ENCODE data around the gene NR1I3.
"Not testable (repeated sequence)": the region's sequence is repeated elsewhere in the genome, so short reads cannot be mapped to it uniquely, and the experiment has no call there.

NR1I3 gene

DNA sequence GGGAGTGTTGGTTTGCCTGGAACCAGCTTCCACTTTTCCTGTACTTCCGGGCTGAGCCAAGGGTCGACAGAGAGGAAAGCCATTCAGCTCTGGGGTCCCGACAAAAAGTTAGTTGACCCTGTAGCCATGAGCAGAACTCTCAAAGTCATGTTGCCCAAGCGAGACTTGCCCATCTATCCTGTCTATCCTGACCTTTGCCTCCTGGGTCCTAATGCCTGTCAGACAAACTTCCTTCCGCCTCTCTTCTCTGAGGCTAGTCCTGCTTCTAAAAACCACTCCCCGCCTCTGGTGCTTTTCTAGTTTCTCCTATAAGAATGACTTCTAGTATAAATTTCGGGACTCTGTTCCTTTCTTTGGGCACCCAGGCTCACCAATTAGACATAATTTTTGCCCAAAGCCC lies 12.8 kb upstream of the NR1I3 start:
- DNase-seq (ENCODE audit: low read depth in 2 of 2), result no peak

DNA sequence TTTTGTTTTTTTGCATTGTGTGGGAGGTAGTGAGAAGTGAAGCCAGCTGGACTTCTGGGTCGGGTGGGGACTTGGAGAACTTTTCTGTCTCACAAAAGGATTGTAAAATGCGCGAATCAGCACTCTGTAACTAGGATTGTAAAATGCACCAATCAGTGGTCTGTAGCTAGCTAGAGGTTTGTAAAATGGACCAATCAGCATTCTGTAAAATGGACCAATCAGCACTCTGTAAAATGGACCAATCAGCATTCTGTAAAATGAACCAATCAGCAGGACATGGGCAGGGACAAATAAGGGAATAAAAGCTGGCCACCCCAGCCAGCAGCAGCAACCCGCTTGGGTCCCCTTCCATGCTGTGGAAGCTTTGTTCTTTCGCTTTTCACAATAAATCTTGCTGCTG lies 12.1 kb upstream of the NR1I3 start:
- DNase-seq (ENCODE audit: low read depth in 2 of 2), result not testable (repeated sequence)

DNA sequence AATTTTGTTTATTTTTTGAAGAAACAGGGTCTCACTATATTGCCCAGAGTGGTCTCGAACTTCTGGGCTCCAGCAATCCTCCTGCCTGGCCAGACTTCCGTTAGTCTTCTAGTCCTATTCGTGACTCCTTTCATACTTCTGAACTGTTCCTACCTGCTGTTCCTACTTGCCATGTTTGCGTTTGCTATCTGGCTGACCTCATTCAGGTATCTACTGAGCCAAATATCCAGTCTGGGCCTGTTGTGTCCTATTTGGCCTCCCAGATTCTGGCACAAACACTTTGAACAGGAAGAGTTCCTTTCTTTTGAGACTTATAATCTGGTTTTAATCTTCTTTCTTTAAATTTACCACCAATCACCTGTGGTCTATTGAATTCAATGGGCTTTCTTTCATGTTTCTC lies 6.9 kb upstream of the NR1I3 start:
- no peak for DNase-seq (ENCODE audit: low read depth in 2 of 2)

DNA sequence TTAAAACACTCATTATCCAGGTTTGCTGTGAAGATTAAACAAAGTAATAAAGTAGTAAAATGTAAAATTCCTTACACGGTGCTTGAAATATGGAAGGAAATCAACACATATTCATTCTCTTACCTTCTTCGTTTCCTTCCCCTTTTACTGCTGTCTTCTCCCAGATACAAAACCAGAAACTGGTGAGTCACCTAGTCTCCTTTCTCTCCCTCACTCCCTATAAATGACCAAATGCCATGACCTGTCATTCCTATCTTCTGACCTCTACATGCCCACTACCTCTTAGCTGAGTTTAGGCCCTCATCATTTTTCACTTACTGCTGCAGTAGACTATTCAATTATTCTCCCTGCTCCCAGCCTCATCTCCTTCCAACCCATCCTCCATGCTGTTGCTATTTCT lies 4.3 kb upstream of the NR1I3 start:
- DNase-seq (ENCODE audit: low read depth in 2 of 2), result no peak

DNA sequence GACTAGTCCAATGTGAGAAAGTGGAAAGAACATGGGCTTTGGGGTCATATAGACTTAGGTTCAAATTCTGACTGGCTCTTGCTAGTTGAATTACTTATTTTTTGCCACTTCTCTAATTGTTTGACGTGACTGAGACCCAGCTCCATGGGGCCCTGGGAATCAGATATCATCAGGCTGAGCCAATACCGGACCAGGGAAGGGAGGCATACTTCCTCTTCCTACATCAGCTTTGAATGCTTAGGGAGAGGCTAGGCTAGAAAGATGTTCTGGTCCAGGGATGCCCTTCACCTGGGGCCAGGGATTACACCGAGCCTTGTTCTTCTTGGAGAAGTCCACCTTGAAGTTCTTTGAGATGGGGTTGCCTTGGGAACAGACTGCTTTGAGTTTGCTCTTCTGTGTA lies 3.7 kb upstream of the NR1I3 start:
- no peak for DNase-seq (ENCODE audit: low read depth in 2 of 2)

DNA sequence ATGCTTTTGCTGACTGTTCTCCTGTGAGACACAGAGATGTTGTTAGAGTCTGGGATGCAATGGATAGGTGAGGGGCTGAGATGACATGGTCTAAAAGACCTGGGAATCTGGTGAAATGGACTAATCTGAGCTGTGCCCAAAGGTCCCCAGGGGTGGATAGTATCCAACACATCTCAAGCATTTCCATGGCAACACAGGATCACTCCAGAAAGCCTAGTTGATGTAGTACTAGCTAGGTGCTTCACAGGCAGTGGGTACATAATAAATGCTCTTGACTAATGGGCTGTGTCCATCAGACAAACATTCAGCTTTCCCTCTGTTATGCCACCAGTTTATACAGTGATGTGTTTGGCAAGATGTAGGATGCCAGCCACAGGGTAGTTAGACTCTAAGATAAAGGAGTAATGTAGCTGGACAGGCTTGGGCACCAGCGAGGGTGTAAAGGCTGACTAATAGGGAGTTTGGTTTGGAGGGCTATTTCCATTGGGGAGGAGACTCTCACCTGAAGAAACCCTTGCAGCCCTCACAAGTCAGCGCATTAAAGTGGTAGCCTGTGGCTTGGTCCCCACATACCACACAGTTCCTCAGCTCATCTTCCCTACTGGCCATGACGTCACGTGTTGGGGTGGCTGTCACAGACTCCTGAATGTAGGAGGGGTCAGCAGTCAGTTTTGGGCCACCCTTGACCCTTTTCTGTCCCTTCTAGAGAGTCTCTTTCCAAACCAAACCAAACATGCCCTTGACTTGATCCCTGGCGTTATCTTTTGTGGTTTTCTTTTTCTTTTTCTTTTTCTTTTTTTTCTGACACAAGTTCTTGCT lies 1.8 kb downstream of the NR1I3 start:
- no peak for DNase-seq (ENCODE audit: low read depth in 2 of 2)

DNA sequence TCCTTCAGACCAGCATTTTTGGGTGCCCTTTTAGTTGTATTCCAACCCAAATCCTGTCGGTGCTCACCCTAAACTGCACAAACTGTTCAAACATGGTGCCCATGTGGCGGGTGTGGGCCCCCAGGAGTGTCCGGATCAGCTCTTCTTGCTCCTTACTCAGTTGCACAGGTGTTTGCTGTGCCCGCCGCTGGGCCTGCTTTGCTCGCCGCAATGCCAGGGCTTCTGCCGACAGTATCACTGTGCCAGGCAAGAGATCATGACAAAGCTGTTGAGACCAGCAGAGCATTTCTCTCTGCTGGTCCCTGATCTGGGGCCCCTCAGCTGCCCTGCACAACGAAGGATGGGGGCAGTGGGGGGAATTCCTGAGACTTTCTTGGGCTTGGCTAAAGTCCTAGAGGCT lies 4.9 kb downstream of the NR1I3 start:
- no peak for DNase-seq (ENCODE audit: low read depth in 2 of 2)

DNA sequence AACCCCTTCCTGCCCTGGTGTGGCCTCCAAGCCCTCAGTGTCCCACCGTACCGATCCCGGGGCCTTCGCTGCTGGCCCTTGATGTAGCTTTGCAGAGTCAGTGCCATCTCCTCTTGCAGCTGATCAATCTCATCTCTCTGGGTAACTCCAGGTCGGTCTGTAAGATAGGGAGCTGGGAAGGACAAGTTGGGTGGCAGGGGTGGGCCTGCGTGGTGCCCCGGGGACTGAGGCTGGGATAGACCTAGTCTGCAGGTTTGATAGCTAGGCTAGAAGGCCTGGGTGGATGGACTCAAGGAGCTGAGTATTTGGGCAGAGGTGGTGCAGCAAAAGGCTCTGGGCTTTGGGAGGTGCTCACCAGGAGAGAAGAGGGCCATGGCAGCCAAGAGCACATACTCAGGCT lies 7.2 kb downstream of the NR1I3 start:
- no peak for DNase-seq (ENCODE audit: low read depth in 2 of 2)

DNA sequence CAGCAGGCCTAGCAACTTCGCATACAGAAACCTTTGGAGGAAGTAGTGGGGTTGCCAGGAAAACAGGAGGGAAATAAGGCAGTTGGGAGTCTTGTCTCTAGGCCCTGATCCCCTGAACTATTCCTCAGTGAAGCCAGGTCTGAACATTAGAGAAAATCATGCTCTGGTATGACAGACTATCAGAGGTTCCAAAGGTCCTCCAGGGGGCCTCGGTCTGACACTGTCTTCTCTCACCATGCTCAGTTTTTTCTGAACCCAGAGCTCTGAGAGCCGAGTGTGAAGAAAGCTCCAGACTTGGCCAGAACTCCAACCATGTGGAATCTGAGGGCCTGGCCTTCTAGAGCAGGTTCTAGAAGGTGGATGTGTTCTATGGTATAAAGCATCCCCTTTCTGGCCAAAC lies 8.1 kb downstream of the NR1I3 start:
- no peak for DNase-seq (ENCODE audit: low read depth in 2 of 2)

DNA sequence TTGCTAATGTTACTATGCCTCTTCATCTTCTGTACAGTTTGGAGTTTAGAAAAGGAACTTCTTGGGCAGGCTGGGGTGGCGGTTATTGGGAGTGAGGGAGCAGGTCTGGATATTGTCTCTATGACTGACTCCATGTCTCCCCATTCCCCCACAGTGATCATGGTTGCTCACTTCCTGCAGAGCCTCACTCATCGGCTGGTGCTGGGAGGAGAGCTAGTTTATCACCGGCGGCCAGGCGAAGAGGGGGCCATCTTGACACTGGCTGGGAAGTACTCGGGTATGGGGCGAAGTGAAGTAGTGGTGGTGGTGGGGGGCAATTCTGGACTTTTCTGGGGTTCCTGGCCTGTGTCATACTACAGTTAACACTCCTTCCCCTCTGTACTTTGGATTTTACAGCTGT lies 10.0 kb downstream of the NR1I3 start:
- no peak for DNase-seq (ENCODE audit: low read depth in 2 of 2)

DNA sequence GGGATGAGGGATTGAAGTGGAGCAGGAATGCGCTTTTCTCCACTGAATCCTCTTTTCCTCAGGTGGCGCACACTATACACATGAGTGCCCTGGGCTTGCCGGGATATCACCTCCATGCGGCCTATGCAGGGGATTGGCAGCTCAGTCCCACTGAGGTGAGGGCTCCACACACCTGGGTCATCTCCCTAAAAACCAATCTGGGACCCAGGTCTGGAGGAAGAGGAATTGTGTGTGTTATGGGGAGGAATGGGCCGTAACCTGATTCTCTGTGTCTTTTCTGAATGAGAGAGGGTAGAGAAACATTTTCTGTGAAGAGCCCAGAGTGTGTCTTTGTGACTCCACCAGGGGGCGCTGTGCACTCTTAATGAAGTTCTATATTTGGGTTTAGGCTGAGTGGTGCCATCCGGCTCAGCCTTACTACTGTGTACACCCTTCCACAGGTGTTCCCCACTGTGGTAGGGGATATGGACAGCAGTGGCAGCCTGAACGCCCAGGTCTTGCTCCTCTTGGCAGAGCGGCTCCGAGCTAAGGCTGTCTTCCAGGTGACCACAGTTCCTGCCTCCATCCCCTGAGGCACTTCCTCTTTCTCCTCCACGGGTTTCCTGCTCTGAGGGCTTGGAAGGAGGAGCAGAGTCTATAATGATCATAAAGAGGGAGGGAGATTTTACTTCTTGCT lies 10.7 kb downstream of the NR1I3 start:
- peak; percentile 79 to 89 for DNase-seq (ENCODE audit: low read depth in 2 of 2)

DNA sequence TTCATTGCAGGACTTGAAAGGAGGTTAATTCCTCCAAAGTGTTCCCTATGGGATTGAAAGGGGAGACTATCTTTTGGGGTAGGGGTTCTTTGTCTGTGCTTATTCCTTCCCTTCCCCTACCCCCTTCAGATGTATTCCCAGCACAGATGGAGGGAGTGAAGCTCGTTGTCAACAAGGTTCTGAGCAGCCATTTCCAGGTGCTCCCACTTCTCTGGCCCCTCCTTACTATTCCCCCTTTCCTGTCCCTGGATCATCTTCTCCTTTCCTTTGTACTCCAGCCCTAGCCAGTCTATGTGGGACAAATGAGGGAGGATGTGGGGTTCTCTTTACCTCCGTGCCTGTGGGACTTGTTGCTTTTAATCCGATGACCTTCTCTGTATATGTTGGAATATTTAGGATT lies 11.2 kb downstream of the NR1I3 start:
- DNase-seq (ENCODE audit: low read depth in 2 of 2), result no peak

DNA sequence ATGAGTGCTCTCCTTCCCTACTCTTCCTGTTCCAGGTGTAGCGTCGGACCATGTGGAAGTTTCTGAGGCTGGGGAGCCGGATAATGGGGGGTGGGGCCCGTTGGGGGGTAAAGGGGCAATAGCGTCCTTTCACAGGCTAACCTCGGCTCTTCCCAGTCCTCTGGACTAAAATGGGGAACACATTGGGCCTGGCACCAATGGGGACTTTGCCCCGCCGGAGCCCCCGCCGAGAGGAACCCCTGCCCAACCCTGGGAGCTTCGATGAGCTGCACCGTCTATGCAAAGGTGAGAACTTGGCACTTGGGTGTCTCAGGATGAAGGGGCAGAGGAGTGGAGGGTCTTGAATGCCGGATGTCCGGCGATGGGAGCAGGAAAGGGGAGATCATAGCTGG lies 11.7 kb downstream of the NR1I3 start:
- DNase-seq (ENCODE audit: low read depth in 2 of 2), result no peak

DNA sequence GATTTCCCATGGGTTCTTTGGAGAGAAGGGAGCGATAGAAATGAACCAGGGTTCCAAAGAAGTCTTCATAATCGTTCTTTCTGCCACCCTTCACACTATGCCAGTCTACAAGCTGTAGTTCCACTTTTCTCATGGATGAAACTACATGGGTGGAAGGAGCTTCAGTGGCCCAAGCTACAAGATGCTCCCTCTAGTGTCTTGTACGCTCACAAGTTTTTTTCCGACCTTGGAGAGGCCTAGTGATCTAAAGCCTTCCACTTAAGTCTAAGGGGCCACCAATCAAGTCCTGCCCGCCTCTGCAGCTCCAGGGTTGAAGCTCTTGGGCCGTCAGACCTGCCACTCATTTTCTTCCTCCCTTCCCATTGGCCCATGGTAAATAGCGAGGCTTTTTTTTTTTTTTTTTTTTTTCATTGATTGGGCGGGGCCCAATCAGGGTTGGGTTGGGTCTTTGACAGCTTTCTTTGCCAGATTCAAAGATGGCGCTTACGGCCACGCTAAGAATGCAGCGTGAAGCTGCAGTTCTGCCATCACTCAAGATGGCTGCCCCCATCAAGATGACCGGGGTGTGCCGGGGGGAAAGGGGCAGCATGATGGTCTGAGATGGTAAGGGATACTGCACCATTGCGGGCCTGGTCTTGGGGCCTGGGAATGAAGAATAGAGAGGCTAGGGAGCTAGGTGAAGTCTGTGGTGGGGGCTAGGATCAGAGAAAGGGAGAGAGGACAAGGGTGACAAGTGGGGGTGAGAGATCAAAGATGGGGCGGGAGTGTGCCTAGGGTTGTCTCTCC lies 12.3 kb downstream of the NR1I3 start, which contains the start of gene TOMM40L:
Gene TOMM40L, plus strand, starts transcription at position 527 of the 786 bp plus-strand sequence. CDS start 430 bp downstream, outside the sequence.
- DNase-seq (ENCODE audit: low read depth in 2 of 2), result peak; percentile 63 to 80

DNA sequence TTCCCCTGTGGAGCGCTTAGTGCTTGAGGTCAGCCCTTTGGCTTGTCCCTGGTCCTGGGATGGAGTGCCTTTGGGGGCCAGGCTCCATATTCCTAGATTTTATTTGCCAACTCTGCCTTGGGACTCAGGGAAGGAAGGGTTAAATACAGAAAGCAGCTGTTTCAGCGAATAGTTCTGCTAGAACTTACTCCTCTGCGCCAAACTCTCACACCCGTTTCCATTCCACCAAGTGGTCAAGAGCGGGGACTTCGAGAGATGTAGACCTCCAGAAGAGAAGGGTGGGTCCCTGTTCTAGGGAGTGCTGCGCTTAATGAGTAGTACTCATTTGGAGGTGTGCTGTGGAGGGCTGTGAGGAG lies 12.8 kb downstream of the NR1I3 start:
- no peak for DNase-seq (ENCODE audit: low read depth in 2 of 2)

DNA sequence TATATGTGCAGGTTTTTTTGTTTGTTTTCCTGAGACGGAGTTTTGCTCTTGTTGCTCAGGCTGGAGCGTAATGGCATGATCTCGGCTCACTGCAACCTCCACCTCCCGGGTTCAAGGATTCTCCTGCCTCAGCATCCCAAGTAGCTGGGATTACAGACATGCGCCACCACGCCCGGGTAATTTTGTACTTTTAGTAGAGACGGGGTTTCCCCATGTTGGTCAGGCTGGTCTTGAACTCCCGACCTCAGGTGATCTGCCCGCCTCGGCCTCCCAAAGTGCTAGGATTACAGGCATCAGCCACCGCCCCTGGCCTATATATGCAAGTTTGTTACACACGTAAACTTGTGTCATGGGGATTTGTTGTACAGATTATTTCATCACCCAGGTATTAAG lies 13.3 kb downstream of the NR1I3 start:
- DNase-seq (ENCODE audit: low read depth in 2 of 2), result not testable (repeated sequence)

DNA sequence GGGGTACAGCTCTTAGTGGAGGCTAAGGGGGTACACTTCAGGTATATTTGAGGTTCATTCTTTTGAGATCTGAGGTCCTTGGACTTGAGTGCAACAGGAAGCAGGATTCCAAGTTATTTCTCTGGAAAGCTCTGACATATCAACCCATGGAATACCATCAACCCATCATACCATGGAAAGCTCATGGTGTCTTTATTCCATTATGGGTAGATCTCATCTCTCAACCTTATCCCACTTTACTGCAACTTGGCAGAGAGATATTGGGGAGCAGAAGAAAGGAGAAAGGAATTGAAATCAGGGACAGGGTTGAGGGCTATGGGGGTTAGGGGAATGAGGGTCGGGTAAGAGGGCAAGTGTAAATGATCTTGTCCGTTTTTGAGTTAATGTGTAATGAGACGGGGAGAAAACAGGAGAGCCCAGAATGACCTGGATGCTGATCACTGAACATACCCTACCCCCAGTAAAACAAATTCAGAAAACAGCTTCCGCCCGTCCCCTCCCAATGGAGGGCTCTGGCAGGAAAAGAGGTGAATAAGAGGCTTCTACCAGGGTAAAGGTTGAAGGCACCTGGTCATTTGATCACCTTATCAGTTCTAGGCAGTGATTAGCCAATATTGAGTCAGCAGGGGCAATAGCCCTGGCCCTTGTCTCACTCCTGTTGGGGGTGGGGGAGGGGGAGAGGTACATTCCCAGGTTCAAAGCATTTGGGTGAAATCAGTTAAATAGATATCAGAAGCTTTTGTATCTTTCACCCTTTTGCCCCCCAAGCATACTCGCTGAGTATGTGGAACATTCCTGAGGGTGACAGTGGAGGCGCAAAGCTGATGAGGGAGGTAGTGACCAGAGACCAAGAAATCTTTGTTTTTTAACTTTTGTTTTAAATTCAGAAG lies 14.0 kb downstream of the NR1I3 start:
- no peak for DNase-seq (ENCODE audit: low read depth in 2 of 2)

DNA sequence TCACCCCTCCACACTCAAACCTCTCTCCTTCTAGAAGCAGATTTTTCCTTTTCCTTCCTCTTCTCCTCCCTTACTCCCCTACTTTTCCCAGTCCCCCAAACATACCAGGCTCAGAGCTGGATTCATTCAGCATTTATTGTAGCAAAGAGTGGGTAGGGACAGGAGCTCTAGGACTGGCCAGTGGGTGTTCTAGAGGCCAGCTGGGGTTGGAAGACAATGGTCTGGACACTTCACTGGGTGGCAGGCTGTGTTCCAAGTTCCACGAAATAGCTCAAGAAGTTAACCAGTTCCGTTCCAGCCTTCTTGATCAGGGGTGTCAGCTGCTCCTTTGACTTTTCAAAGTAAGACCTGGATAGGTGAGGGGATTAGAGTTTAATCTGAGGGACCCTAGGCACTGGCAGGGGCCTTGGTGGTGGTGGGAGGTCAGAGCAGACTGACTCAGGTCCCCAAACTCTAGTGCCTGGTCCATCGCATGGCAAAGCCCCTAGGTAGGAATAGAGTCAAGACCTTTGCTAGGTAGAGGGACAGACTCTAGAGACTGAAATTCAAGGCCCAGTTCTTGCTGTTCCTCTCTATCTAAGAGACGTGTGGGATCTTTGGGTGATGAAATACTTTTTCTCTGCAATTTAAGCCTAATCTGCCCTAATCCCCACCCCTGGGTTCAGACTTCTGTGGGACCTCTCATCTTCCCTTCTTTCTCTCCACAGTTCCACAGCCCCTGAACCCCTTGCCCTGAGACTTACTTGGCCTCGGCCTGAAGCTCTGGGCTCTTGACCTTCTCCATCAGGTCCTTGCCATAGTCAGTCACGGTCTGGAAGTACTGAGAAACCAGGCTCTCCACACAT lies 15.6 kb downstream of the NR1I3 start:
- DNase-seq (ENCODE audit: low read depth in 2 of 2), result no peak

DNA sequence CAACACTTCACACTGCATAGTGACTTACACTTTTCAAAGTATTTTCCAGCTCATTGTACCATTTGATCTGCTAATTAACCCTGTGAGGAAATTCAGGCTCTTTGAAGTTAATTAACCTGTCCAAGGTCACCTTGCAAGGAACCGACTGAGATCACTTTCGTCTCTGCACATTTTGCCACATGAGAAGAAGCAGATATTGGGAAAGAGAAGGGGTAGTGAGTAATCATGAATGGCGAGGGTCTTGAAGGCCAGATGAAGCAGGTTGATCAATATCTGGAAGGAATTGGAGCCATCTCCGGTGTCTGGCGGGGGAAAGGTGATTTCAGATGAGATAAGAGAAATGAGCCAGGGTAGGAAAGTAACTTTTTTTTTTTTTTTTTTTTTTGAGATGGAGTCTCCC lies 18.0 kb downstream of the NR1I3 start:
- DNase-seq (ENCODE audit: low read depth in 2 of 2), result no peak

DNA sequence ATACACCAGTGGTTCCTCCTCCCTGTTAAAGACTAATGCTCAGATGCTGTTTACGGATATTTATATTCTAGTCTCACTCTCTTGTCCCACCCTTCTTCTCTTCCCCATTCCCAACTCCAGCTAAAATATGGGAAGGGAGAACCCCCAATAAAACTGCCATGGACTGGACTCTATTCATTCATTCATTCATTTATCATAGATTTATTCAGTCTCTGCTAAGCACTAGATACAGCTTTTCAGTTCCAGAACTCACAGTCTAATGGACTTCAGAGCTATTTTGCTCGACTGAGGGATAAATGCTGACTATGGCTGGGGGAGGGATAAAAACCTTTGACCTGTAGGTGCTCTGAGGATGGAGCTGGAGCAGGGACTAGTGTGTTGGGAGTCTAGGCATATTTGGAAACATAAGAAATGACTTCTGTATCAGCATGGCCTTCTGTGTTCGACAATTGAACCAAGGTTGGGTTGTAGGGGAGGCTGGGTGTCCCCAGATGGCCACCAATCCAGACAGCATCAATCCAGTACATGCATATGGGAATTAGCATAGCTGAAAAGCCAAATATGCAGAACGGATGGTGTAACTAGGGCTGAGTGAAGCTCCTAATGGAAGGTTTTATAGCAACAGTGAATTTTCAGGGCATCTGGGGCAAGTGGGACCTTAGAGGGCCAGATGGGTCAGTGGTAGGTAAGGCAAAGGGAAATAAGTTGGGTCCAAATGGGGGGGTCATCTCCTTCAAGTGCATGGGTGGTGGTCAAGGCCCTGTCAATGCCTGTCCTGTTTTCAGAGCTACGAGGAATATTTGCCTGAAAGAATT lies 18.7 kb downstream of the NR1I3 start:
- DNase-seq (ENCODE audit: low read depth in 2 of 2), result no peak

Measured in stimulated activated CD4-positive, alpha-beta T cell treated with anti-CD3 and anti-CD28 coated beads, Interleukin-1b, Interleukin-23, amount 100 ng/mL, for 1 hour (primary cell).